HG03060 (cell line): ENCODE results near the gene NINJ2.

Experiments used
- ATAC-seq: cut with Tn5 transposase; IDR thresholded peaks from one replicate; pipeline ENCODE4 v1.9.1; 2021; ENCODE audit warnings: low read depth, moderate number of reproducible peaks; ENCODE audit not compliant: unreplicated experiment

NINJ2 gene

GRCh38 chr12:674272-674781 lies 11.1 kb upstream of the NINJ2 start:
- ATAC-seq: peak; percentile 74

GRCh38 chr12:673849-674248 lies 10.6 kb upstream of the NINJ2 start:
- ATAC-seq: no peak

GRCh38 chr12:669576-669945 lies 6.3 kb upstream of the NINJ2 start:
- no peak for ATAC-seq

- no peak for ATAC-seq
These were observed 4.8 kb upstream of the NINJ2 start for GRCh38 chr12:668090-668481.

- no peak for ATAC-seq
These were observed 3.6 kb upstream of the NINJ2 start for GRCh38 chr12:666766-667308.

GRCh38 chr12:666066-666465 lies 2.8 kb upstream of the NINJ2 start:
- ATAC-seq: no peak

GRCh38 chr12:664779-665092 lies 1.5 kb upstream of the NINJ2 start:
- ATAC-seq: no peak

- ATAC-seq: no peak
These were observed 982 bp upstream of the NINJ2 start for GRCh38 chr12:664075-664778.

- no peak for ATAC-seq
These were observed 516 bp downstream of the NINJ2 start for GRCh38 chr12:662566-663292.

GRCh38 chr12:661720-662486 lies 1.3 kb downstream of the NINJ2 start:
- ATAC-seq: no peak

GRCh38 chr12:659090-659683 lies 4.1 kb downstream of the NINJ2 start:
- ATAC-seq: no peak

- ATAC-seq: no peak
These were observed 12.3 kb downstream of the NINJ2 start for GRCh38 chr12:650983-651382.

- ATAC-seq: no peak
These were observed 15.7 kb downstream of the NINJ2 start for GRCh38 chr12:647385-648085.

- ATAC-seq: no peak
These were observed 16.5 kb downstream of the NINJ2 start for GRCh38 chr12:646442-647384.

GRCh38 chr12:645563-646071 lies 17.6 kb downstream of the NINJ2 start:
- ATAC-seq: no peak

- ATAC-seq: no peak
These were observed 18.3 kb downstream of the NINJ2 start for GRCh38 chr12:644818-645552.

- ATAC-seq: no peak
These were observed 19.0 kb downstream of the NINJ2 start for GRCh38 chr12:644303-644639.
